HepG2 (cell line): ENCODE measurements around the gene PRCD. TPM values are rescaled to one million over a fixed set of nuclear protein-coding genes. Genes with fewer than 3 reads are reported as not detected.
A peak's percentile ranks its signal among the peaks of the same experiment; 100 is the strongest.

ENCODE experiments used
- HDAC2 ChIP-seq: sonication (generic); formaldehyde crosslinking; IDR thresholded peaks from 2 replicates; pipeline ENCODE4 v1.4.0; 2020; ENCODE audit warnings: missing genetic modification reagents
- HNF4A ChIP-seq: sonication (generic); formaldehyde crosslinking; IDR thresholded peaks from 2 replicates; pipeline ENCODE4 v1.4.0; 2020; ENCODE audit warnings: missing genetic modification reagents
- KDM2A ChIP-seq: sonication (generic); formaldehyde crosslinking; IDR thresholded peaks from 2 replicates; pipeline ENCODE4 v1.4.0; 2020; ENCODE audit warnings: low read depth, missing genetic modification reagents, borderline replicate concordance
- MED1 ChIP-seq: sonication (generic); formaldehyde crosslinking; IDR thresholded peaks from 2 replicates; pipeline ENCODE4 v1.4.0; 2020; ENCODE audit warnings: missing genetic modification reagents
- MED13 ChIP-seq: sonication (generic); formaldehyde crosslinking; IDR thresholded peaks from 2 replicates; pipeline ENCODE4 v1.5.0; 2020; ENCODE audit warnings: missing genetic modification reagents
- MIXL1 ChIP-seq: IDR thresholded peaks from 2 replicates; pipeline ENCODE4 v1.6.1; 2016
- MTF2 ChIP-seq: sonication (generic); formaldehyde crosslinking; IDR thresholded peaks from 2 replicates; pipeline ENCODE4 v1.5.0; 2020; ENCODE audit warnings: missing genetic modification reagents, borderline replicate concordance
- RFX5 ChIP-seq: IDR thresholded peaks from 2 replicates; pipeline ENCODE4 v1.6.1; 2011; ENCODE audit warnings: low read depth, low read length, improper control_type of control experiment
- RXRB ChIP-seq: IDR thresholded peaks from 2 replicates; pipeline ENCODE4 v1.6.1; 2016; ENCODE audit warnings: borderline replicate concordance, missing genetic modification reagents, missing compliant biosample characterization
- STAG1 ChIP-seq: sonication (generic); formaldehyde crosslinking; IDR thresholded peaks from 2 replicates; pipeline ENCODE4 v1.4.0; 2020; ENCODE audit warnings: missing genetic modification reagents
- ZNF292 ChIP-seq: sonication (generic); formaldehyde crosslinking; IDR thresholded peaks from 2 replicates; pipeline ENCODE4 v1.8.1; 2022; ENCODE audit warnings: mild to moderate bottlenecking, low read depth, missing genetic modification reagents, borderline replicate concordance
- ZNF33B ChIP-seq: sonication (generic); formaldehyde crosslinking; IDR thresholded peaks from 2 replicates; pipeline ENCODE4 v1.5.1; 2020; ENCODE audit warnings: mild to moderate bottlenecking, missing genetic modification reagents
- ZNF451 ChIP-seq: sonication (generic); formaldehyde crosslinking; IDR thresholded peaks from 2 replicates; pipeline ENCODE4 v1.5.0; 2020; ENCODE audit warnings: mild to moderate bottlenecking, missing genetic modification reagents
- ZNF614 ChIP-seq: IDR thresholded peaks from 2 replicates; pipeline ENCODE4 v1.6.1; 2018; ENCODE audit warnings: missing biosample characterization, missing genetic modification reagents, inconsistent platforms, borderline replicate concordance
- polyA plus RNA-seq, 8 experiments: library from polyadenylated mRNA; depleted of rRNA in 3 of 8; stranded (reverse) in 7 of 8; unstranded in 1 of 8; fragments of >200 nt; fragmentation: Illumina TruSeq in 4 of 8; extraction: Trizol in 4 of 8; gene quantifications; 2 replicates each; pipeline versions ENCODE4 v1.2.1 to v1.2.3, GENCODE V29; 2011 to 2016; ENCODE audit warnings: low read depth in 4 of 8, missing spikeins in 1 of 8, mixed read lengths in 1 of 8; ENCODE audit not compliant: insufficient read depth in 1 of 8
- total RNA-seq, 5 experiments: library from RNA; depleted of rRNA; stranded (reverse); fragments of >200 nt; fragmentation: Illumina TruSeq; extraction: Trizol; gene quantifications; 2 replicates each; pipeline ENCODE4 v1.2.3, GENCODE V29; 2016; ENCODE audit warnings: low read depth in 1 of 5
- TF ChIP-seq, protein P1 (sequence below): IDR thresholded peaks from 2 replicates; pipeline ENCODE4 v1.6.1; 2016; ENCODE audit warnings: mild to moderate bottlenecking
- TF ChIP-seq, protein P2 (sequence below): sonication (generic); formaldehyde crosslinking; IDR thresholded peaks from 2 replicates; pipeline ENCODE4 v1.8.1; 2023; ENCODE audit warnings: missing genetic modification reagents, inconsistent platforms, borderline replicate concordance
- TF ChIP-seq, protein P3 (sequence below): sonication (generic); formaldehyde crosslinking; IDR thresholded peaks from 2 replicates; pipeline ENCODE4 v1.8.1; 2023; ENCODE audit warnings: mild to moderate bottlenecking, missing genetic modification reagents
- TF ChIP-seq, protein P4 (sequence below): sonication (generic); formaldehyde crosslinking; IDR thresholded peaks from 2 replicates; pipeline ENCODE4 v1.4.0; 2020; ENCODE audit warnings: mild to moderate bottlenecking, missing genetic modification reagents
- TF ChIP-seq, protein P5 (sequence below): sonication (generic); formaldehyde crosslinking; IDR thresholded peaks from 2 replicates; pipeline ENCODE4 v1.8.0; 2022; ENCODE audit warnings: missing genetic modification reagents, mild to moderate bottlenecking, borderline replicate concordance
- TF ChIP-seq, protein P6 (sequence below): sonication (generic); formaldehyde crosslinking; IDR thresholded peaks from 2 replicates; pipeline ENCODE4 v1.4.0; 2020; ENCODE audit warnings: missing genetic modification reagents, low read depth, mild to moderate bottlenecking, borderline replicate concordance

Gene PRCD
- total and polyA plus RNA-seq, 2 of the 13 experiments (the other 11 are each of a cell fraction or from before 2014, with no cell fraction given) = 0.51 TPM; not detected in 1

DNA sequence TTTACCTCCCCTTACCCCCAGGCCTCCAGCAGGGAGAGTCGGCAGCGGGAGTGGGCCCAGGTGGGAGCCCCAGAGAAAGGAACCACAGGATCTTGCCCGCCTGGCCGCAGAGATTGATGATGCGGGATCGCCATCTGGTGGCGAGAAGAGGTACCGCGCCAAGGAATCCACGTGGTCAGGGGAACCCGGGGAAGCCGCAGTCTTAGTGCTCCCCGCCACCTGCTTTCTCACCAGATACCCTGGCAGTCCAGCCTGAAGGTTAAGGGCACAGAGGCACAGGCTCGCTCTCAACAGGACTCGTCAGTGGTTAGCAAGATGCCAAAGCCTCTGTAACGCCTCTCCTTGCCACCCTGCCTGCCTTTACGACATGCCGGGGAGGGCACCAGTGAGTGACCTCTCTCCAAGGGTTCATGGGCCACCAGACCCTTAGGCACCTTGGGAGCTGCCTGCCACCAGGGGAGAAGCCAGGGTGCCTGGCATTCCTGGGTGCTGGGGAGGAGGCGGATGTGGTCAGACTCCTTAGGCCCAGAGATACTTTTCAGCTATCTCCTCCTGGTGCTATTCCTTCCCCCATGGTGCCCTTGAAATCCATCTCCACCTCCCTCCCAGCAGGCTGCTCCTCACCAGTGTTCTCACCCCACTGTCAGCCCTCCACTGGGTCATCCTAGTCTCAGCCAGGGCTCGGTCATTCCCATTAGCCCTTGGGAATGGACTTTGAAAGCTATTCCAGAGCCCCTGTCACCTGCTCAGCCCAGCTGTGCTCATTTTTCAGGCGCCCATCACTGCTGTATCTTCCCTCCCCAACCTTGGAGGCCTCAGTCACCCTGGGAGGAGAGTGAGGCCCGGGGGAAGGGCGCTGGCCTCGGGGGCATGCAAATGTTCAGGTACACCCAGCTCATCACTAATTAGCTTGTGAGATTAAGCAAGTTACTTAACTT lies 33.2 kb upstream of the PRCD start (continued):
- TF ChIP-seq ZNF614 (CRISPR knock-in tag) (peak; percentile 70; the same call in 1 of the 2 replicates), STAG1 (CRISPR knock-in tag) (peak; percentile 99), KDM2A (CRISPR knock-in tag) (peak; percentile 80; the same call in 1 of the 2 replicates), RXRB (peak; percentile 75), HNF4A (CRISPR knock-in tag) (peak; percentile 12; the same call in 1 of the 2 replicates), ZNF292 (CRISPR knock-in tag) (peak; percentile 14; the same call in 1 of the 2 replicates), MIXL1 (CRISPR knock-in tag) (peak; percentile 42; the same call in 1 of the 2 replicates), HDAC2 (peak; percentile 64; the same call in 1 of the 2 replicates), MED13 (CRISPR knock-in tag) (0 out of 2 replicates have a peak, but pooled peaks have one; percentile 34), MTF2 (CRISPR knock-in tag) (no peak; the same call in 1 of the 2 replicates), RFX5 (no peak), ZNF451 (0 out of 2 replicates have a peak, but pooled peaks have one; percentile 6), ZNF33B (CRISPR knock-in tag) (no peak), MED1 (CRISPR knock-in tag) (0 out of 2 replicates have a peak, but pooled peaks have one; percentile 55)
- TF ChIP-seq, protein P1, sequence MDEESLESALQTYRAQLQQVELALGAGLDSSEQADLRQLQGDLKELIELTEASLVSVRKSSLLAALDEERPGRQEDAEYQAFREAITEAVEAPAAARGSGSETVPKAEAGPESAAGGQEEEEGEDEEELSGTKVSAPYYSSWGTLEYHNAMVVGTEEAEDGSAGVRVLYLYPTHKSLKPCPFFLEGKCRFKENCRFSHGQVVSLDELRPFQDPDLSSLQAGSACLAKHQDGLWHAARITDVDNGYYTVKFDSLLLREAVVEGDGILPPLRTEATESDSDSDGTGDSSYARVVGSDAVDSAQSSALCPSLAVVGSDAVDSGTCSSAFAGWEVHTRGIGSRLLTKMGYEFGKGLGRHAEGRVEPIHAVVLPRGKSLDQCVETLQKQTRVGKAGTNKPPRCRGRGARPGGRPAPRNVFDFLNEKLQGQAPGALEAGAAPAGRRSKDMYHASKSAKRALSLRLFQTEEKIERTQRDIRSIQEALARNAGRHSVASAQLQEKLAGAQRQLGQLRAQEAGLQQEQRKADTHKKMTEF (CRISPR knock-in tag) = 0 out of 2 replicates have a peak, but pooled peaks have one; percentile 35
- TF ChIP-seq, protein P2, sequence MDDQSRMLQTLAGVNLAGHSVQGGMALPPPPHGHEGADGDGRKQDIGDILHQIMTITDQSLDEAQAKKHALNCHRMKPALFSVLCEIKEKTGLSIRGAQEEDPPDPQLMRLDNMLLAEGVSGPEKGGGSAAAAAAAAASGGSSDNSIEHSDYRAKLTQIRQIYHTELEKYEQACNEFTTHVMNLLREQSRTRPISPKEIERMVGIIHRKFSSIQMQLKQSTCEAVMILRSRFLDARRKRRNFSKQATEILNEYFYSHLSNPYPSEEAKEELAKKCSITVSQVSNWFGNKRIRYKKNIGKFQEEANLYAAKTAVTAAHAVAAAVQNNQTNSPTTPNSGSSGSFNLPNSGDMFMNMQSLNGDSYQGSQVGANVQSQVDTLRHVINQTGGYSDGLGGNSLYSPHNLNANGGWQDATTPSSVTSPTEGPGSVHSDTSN = no peak
- TF ChIP-seq, protein P3, sequence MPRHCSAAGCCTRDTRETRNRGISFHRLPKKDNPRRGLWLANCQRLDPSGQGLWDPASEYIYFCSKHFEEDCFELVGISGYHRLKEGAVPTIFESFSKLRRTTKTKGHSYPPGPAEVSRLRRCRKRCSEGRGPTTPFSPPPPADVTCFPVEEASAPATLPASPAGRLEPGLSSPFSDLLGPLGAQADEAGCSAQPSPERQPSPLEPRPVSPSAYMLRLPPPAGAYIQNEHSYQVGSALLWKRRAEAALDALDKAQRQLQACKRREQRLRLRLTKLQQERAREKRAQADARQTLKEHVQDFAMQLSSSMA (CRISPR knock-in tag) = 0 out of 2 replicates have a peak, but pooled peaks have one; percentile 37
- TF ChIP-seq, protein P4, sequence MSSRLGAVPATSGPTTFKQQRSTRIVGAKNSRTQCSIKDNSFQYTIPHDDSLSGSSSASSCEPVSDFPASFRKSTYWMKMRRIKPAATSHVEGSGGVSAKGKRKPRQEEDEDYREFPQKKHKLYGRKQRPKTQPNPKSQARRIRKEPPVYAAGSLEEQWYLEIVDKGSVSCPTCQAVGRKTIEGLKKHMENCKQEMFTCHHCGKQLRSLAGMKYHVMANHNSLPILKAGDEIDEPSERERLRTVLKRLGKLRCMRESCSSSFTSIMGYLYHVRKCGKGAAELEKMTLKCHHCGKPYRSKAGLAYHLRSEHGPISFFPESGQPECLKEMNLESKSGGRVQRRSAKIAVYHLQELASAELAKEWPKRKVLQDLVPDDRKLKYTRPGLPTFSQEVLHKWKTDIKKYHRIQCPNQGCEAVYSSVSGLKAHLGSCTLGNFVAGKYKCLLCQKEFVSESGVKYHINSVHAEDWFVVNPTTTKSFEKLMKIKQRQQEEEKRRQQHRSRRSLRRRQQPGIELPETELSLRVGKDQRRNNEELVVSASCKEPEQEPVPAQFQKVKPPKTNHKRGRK (CRISPR knock-in tag) = 0 out of 2 replicates have a peak, but pooled peaks have one; percentile 45
- TF ChIP-seq, protein P5, sequence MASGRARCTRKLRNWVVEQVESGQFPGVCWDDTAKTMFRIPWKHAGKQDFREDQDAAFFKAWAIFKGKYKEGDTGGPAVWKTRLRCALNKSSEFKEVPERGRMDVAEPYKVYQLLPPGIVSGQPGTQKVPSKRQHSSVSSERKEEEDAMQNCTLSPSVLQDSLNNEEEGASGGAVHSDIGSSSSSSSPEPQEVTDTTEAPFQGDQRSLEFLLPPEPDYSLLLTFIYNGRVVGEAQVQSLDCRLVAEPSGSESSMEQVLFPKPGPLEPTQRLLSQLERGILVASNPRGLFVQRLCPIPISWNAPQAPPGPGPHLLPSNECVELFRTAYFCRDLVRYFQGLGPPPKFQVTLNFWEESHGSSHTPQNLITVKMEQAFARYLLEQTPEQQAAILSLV = peak; percentile 51; the same call in 1 of the 2 replicates
- TF ChIP-seq, protein P6, sequence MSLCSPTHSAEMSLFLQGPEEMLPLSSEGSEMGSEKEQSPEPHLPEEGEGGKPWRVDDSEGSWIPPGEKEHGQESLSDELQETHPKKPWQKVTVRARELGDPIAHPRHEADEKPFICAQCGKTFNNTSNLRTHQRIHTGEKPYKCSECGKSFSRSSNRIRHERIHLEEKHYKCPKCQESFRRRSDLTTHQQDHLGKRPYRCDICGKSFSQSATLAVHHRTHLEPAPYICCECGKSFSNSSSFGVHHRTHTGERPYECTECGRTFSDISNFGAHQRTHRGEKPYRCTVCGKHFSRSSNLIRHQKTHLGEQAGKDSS = peak; percentile 65; the same call in 1 of the 2 replicates
